WTC11 (cell line): ENCODE measurements around the gene PURA.

ENCODE experiments used
- ZNF263 ChIP-seq: sonication (generic); formaldehyde crosslinking; IDR thresholded peaks from 2 replicates; pipeline ENCODE4 v1.8.1; 2022; ENCODE audit warnings: low read depth, mild to moderate bottlenecking, moderate library complexity, missing genetic modification reagents
- ZNF416 ChIP-seq: fragments of 250-450 bp; sonication (Bioruptor Pico); IDR thresholded peaks from 2 replicates; pipeline ENCODE4 v1.9.0; 2021; ENCODE audit warnings: mild to moderate bottlenecking, inconsistent platforms
- TF ChIP-seq, protein P1 (sequence below): fragments of 200-600 bp; IDR thresholded peaks from 2 replicates; pipeline ENCODE4 v1.8.0; 2022; ENCODE audit warnings: antibody characterized with exemption

DNA sequence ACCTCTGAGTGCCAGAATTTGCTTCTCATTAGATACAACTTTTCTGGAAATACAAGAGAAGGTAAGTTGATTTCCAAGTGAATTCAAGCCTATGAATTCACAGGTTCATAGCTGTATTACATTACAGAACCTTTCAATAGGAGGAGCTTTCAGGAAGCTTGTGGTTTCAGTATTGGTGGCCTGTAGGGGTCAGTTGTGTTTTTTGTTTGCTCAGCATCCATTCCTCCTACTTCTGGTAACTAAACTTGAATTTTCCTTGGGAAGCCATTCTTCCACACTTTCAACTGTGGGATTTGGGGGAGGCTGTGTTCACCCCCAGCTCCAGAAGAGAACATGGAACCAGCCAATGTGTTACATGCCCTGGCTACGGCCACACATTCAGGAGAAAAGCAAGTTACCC, 55.5 kb downstream of the PURA start:
- TF ChIP-seq ZNF263 (CRISPR knock-in tag) (no peak), ZNF416 (CRISPR knock-in tag) (no peak)
- TF ChIP-seq, protein P1, sequence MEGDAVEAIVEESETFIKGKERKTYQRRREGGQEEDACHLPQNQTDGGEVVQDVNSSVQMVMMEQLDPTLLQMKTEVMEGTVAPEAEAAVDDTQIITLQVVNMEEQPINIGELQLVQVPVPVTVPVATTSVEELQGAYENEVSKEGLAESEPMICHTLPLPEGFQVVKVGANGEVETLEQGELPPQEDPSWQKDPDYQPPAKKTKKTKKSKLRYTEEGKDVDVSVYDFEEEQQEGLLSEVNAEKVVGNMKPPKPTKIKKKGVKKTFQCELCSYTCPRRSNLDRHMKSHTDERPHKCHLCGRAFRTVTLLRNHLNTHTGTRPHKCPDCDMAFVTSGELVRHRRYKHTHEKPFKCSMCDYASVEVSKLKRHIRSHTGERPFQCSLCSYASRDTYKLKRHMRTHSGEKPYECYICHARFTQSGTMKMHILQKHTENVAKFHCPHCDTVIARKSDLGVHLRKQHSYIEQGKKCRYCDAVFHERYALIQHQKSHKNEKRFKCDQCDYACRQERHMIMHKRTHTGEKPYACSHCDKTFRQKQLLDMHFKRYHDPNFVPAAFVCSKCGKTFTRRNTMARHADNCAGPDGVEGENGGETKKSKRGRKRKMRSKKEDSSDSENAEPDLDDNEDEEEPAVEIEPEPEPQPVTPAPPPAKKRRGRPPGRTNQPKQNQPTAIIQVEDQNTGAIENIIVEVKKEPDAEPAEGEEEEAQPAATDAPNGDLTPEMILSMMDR: no peak
